Naive thymus-derived CD8-positive, alpha-beta T cell (primary cell): ENCODE measurements around the gene HOXB13. TPM values are rescaled to one million over a fixed set of nuclear protein-coding genes. Genes with fewer than 3 reads are reported as not detected.
"Not testable (repeated sequence)": the region's sequence is repeated elsewhere in the genome, so short reads cannot be mapped to it uniquely, and the experiment has no call there.

ENCODE experiments used
- ATAC-seq, 2 donors: fragments of 150-1000 bp; cut with Tn5 transposase in 1 of 2; sonication (Bioruptor Pico), chemical (Tn5 transposase) in 1 of 2; 1 replicate in 1 of 2; 2 replicates in 1 of 2; pipeline ENCODE4 v1.10.0; 2021; ENCODE audit warnings: mild to moderate bottlenecking in 2 of 2, moderate library complexity in 2 of 2
- POLR2A ChIA-PET: fragments of 350-600 bp; sonication (Branson Sonifier 250); formaldehyde crosslinking; loops from one replicate; lab custom pipeline; 2021; ENCODE audit warnings: antibody characterized with exemption; lab: Charles Lee
- DNase-seq, 10 donors: peaks; one replicate each; pipeline versions ENCODE4 v3.0.0 to v3.0.0-alpha.2; 2020 to 2022
- H3K27ac Mint-ChIP-seq, 10 donors: one replicate each; pipeline ENCODE4 v1.8.0; 2020 to 2022; ENCODE audit warnings: mild to moderate bottlenecking in 10 of 10, mixed read lengths in 10 of 10, moderate library complexity in 4 of 10, inconsistent platforms in 1 of 10
- H3K27me3 Mint-ChIP-seq, 5 donors: one replicate each; pipeline ENCODE4 v1.8.0; 2021 to 2022; ENCODE audit warnings: mixed read lengths in 5 of 5
- H3K36me3 Mint-ChIP-seq, 3 donors: one replicate each; pipeline ENCODE4 v1.8.0; 2020 to 2022; ENCODE audit warnings: mixed read lengths in 3 of 3, mild to moderate bottlenecking in 2 of 3, inconsistent platforms in 1 of 3
- H3K4me1 Mint-ChIP-seq, 4 donors: one replicate each; pipeline ENCODE4 v1.8.0; 2021 to 2022; ENCODE audit warnings: mixed read lengths in 4 of 4
- H3K4me3 Mint-ChIP-seq, 10 donors: one replicate each; pipeline ENCODE4 v1.8.0; 2020 to 2022; ENCODE audit warnings: mild to moderate bottlenecking in 10 of 10, mixed read lengths in 10 of 10, moderate library complexity in 6 of 10, inconsistent platforms in 1 of 10
- H3K9me3 Mint-ChIP-seq, 9 donors: one replicate each; pipeline ENCODE4 v1.8.0; 2020 to 2022; ENCODE audit warnings: mixed read lengths in 9 of 9, mild to moderate bottlenecking in 3 of 9, inconsistent platforms in 1 of 9, moderate library complexity in 1 of 9
- polyA plus RNA-seq, 3 donors: library from polyadenylated mRNA; unstranded; fragments of 300-500 nt; fragmentation: Illumina TruSeq; gene quantifications; one replicate each; pipeline ENCODE4 v1.2.3, GENCODE V29; 2021
- total RNA-seq, 8 experiments: library from RNA in 2 of 8; stranded (reverse) in 2 of 8; gene quantifications; one replicate each; pipeline ENCODE4 v1.2.3 and lab custom pipeline; 2021 to 2026

HOXB13 gene
- total and polyA plus RNA-seq, 5 experiments from 2014 or later, result not detected

- Mint-ChIP-seq H3K27ac (peak within 1 kb of the TSS in 1 of 10 donors; percentile 34), H3K4me1 (peaks cover 20 to 49% (median 46%) of the 10 kb centered on the region in 4 donors), H3K4me3 (peak within 1 kb of the TSS; percentile 49 to 82 (median 76)), H3K36me3 (peaks cover 0 to 18% (median 13%) of the 10 kb centered on the region in 3 donors), H3K9me3 (peaks cover 0 to 12% (median 0%) of the 10 kb centered on the region in 9 donors), H3K27me3 (peaks cover 61 to 98% (median 83%) of the 10 kb centered on the region in 5 donors)
- DNase-seq (no peak), ATAC-seq (no peak)
- POLR2A ChIA-PET, result interaction anchor here (1.6 kb wide), 2 partner anchors 9 to 11 kb away, joined by 3 read pairs; no protein-coding TSS in a partner anchor
These were observed 5.6 kb downstream of the HOXB13 start, which contains the start of gene PRAC2 for GRCh38 chr17:48722915-48723422. PRAC2 (plus strand) TSS chr17:48723185; CDS start chr17:48724411, 1,226 bp downstream.

- DNase-seq (no peak), ATAC-seq (no peak)
- Mint-ChIP-seq H3K36me3 (peaks cover 0 to 17% (median 13%) of the 10 kb centered on the region in 3 donors), H3K9me3 (peaks cover 0 to 12% (median 3%) of the 10 kb centered on the region in 9 donors), H3K27ac (peak within 1 kb of the TSS in 1 of 10 donors; percentile 34), H3K27me3 (peaks cover 61 to 98% (median 83%) of the 10 kb centered on the region in 5 donors), H3K4me3 (peak within 1 kb of the TSS in 8 of 10 donors; percentile 49 to 82 (median 76)), H3K4me1 (peaks cover 20 to 49% (median 44%) of the 10 kb centered on the region in 4 donors)
- POLR2A ChIA-PET, result interaction anchor here (1.6 kb wide), 2 partner anchors 10 kb away, joined by 3 read pairs; no protein-coding TSS in a partner anchor
These were observed 6.2 kb downstream of the HOXB13 start, which contains the start of gene PRAC1 for GRCh38 chr17:48722201-48722907. PRAC1 (minus strand) TSS chr17:48722518; CDS start chr17:48722392, 126 bp downstream.

- peaks cover 0 to 12% (median 3%) of the 10 kb centered on the region in 9 donors for H3K9me3 Mint-ChIP-seq
- peaks cover 56 to 97% (median 81%) of the 10 kb centered on the region in 5 donors for H3K27me3 Mint-ChIP-seq
- H3K27ac Mint-ChIP-seq, result no peak overlapping the region
- H3K4me3 Mint-ChIP-seq, result no peak overlapping the region
- ATAC-seq (no peak), DNase-seq (no peak)
- peaks cover 0 to 13% (median 13%) of the 10 kb centered on the region in 3 donors for H3K36me3 Mint-ChIP-seq
- POLR2A ChIA-PET, result no interaction called here
- H3K4me1 Mint-ChIP-seq, result peaks cover 18 to 44% (median 41%) of the 10 kb centered on the region in 4 donors
These were observed 7.5 kb downstream of the HOXB13 start for GRCh38 chr17:48721009-48721402.

- Mint-ChIP-seq H3K27ac (peak overlapping the region in 2 of 10 donors; percentile 8 to 85), H3K4me1 (peaks cover 18 to 41% (median 39%) of the 10 kb centered on the region in 4 donors), H3K36me3 (peaks cover 0 to 13% (median 13%) of the 10 kb centered on the region in 3 donors), H3K9me3 (peaks cover 0 to 12% (median 3%) of the 10 kb centered on the region in 9 donors), H3K27me3 (peaks cover 52 to 91% (median 79%) of the 10 kb centered on the region in 5 donors), H3K4me3 (peak overlapping the region in 7 of 10 donors; percentile 2 to 57 (median 7))
- POLR2A ChIA-PET, result no interaction called here
- DNase-seq (no peak), ATAC-seq (no peak)
These were observed 8.1 kb downstream of the HOXB13 start for GRCh38 chr17:48720266-48721008.

GRCh38 chr17:48719642-48720265 is 8.8 kb downstream of the HOXB13 start:
- Mint-ChIP-seq H3K4me3 (peak overlapping the region in 7 of 10 donors; percentile 6 to 60 (median 41)), H3K4me1 (peaks cover 16 to 35% (median 33%) of the 10 kb centered on the region in 4 donors), H3K36me3 (peaks cover 0 to 13% (median 11%) of the 10 kb centered on the region in 3 donors), H3K9me3 (peaks cover 0 to 12% (median 3%) of the 10 kb centered on the region in 9 donors), H3K27me3 (peaks cover 48 to 87% (median 74%) of the 10 kb centered on the region in 5 donors), H3K27ac (peak overlapping the region in 2 of 10 donors; percentile 81 to 85)
- POLR2A ChIA-PET, result no interaction called here
- no peak for DNase-seq
- ATAC-seq, result no peak

GRCh38 chr17:48718761-48719641 is 9.5 kb downstream of the HOXB13 start:
- Mint-ChIP-seq H3K27me3 (peaks cover 45 to 87% (median 74%) of the 10 kb centered on the region in 5 donors), H3K9me3 (peaks cover 0 to 12% (median 3%) of the 10 kb centered on the region in 9 donors), H3K36me3 (peaks cover 0 to 12% (median 11%) of the 10 kb centered on the region in 3 donors), H3K27ac (peak overlapping the region in 3 of 10 donors; percentile 25 to 85 (median 81)), H3K4me3 (peak overlapping the region; percentile 4 to 63 (median 55)), H3K4me1 (peaks cover 11 to 27% (median 26%) of the 10 kb centered on the region in 4 donors)
- POLR2A ChIA-PET, result no interaction called here
- DNase-seq (no peak), ATAC-seq (peak; percentile 35 to 39)

GRCh38 chr17:48718227-48718760 is 10.3 kb downstream of the HOXB13 start:
- H3K27me3 Mint-ChIP-seq, result peaks cover 40 to 87% (median 73%) of the 10 kb centered on the region in 5 donors
- DNase-seq (no peak), ATAC-seq (no peak)
- peak overlapping the region in 6 of 10 donors; percentile 34 to 60 (median 44) for H3K4me3 Mint-ChIP-seq
- POLR2A ChIA-PET, result interaction anchor here (0.6 to 1.5 kb wide), 2 partner anchors 10 to 718 kb away, joined by 3 to 5 read pairs; partner anchors contain the start of gene HOXB13
- peaks cover 0 to 12% (median 3%) of the 10 kb centered on the region in 9 donors for H3K9me3 Mint-ChIP-seq
- peaks cover 0 to 11% (median 9%) of the 10 kb centered on the region in 3 donors for H3K36me3 Mint-ChIP-seq
- H3K27ac Mint-ChIP-seq, result peak overlapping the region in 2 of 10 donors; percentile 25 to 56
- H3K4me1 Mint-ChIP-seq, result peaks cover 8 to 20% (median 18%) of the 10 kb centered on the region in 4 donors

- peak overlapping the region in 1 of 10 donors; percentile 53 for H3K27ac Mint-ChIP-seq
- POLR2A ChIA-PET, result interaction anchor here (0.6 to 1.5 kb wide), 3 partner anchors 10 to 718 kb away, joined by 3 to 5 read pairs (median 4); partner anchors contain the start of gene HOXB13
- H3K27me3 Mint-ChIP-seq, result peaks cover 40 to 87% (median 70%) of the 10 kb centered on the region in 5 donors
- H3K4me3 Mint-ChIP-seq, result peak overlapping the region in 1 of 10 donors; percentile 35
- ATAC-seq (no peak), DNase-seq (no peak)
- peaks cover 0 to 9% (median 9%) of the 10 kb centered on the region in 3 donors for H3K36me3 Mint-ChIP-seq
- H3K4me1 Mint-ChIP-seq, result peaks cover 8 to 17% (median 14%) of the 10 kb centered on the region in 4 donors
- peaks cover 0 to 12% (median 3%) of the 10 kb centered on the region in 9 donors for H3K9me3 Mint-ChIP-seq
These were observed 11.0 kb downstream of the HOXB13 start for GRCh38 chr17:48717367-48718226.

GRCh38 chr17:48716549-48716948 is 12.0 kb downstream of the HOXB13 start:
- ATAC-seq, result not testable (repeated sequence)

More at GRCh38 chr17:48716549-48716948, 12.0 kb downstream of the HOXB13 start:
- not testable (repeated sequence) for H3K27ac Mint-ChIP-seq, DNase-seq, H3K4me3 Mint-ChIP-seq, H3K36me3 Mint-ChIP-seq
- peaks cover 37 to 86% (median 67%) of the 10 kb centered on the region in 5 donors for H3K27me3 Mint-ChIP-seq
- POLR2A ChIA-PET, result interaction anchor here (1.3 kb wide), 1 partner anchor 16 kb away, joined by 4 read pairs; no protein-coding TSS in a partner anchor
- peaks cover 7 to 17% (median 14%) of the 10 kb centered on the region in 4 donors for H3K4me1 Mint-ChIP-seq
- peaks cover 0 to 12% (median 3%) of the 10 kb centered on the region in 9 donors for H3K9me3 Mint-ChIP-seq
